ENCODE data around the gene CFP.
"Not testable (repeated sequence)": the region's sequence is repeated elsewhere in the genome, so short reads cannot be mapped to it uniquely, and the experiment has no call there.

The CFP gene

GRCh38 chrX:47603125-47603524 is 26.6 kb downstream of the CFP start:
- DNase-seq (ENCODE audit: low read depth in 2 of 2), result not testable (repeated sequence)

GRCh38 chrX:47597222-47597621 is 32.5 kb downstream of the CFP start:
- no peak for DNase-seq (ENCODE audit: low read depth in 2 of 2)

GRCh38 chrX:47596256-47596655 is 33.5 kb downstream of the CFP start:
- DNase-seq (ENCODE audit: low read depth in 2 of 2), result no peak

GRCh38 chrX:47595716-47596251 is 33.9 kb downstream of the CFP start:
- DNase-seq (ENCODE audit: low read depth in 2 of 2), result no peak

GRCh38 chrX:47593522-47593921 is 36.2 kb downstream of the CFP start:
- DNase-seq (ENCODE audit: low read depth in 2 of 2), result no peak

GRCh38 chrX:47590984-47591383 is 38.7 kb downstream of the CFP start:
- no peak for DNase-seq (ENCODE audit: low read depth in 2 of 2)

- no peak for DNase-seq (ENCODE audit: low read depth in 2 of 2)
Observed at GRCh38 chrX:47587906-47588735, 41.6 kb downstream of the CFP start.

- DNase-seq (ENCODE audit: low read depth in 2 of 2), result no peak
Observed at GRCh38 chrX:47587091-47587891, 42.4 kb downstream of the CFP start.

- no peak for DNase-seq (ENCODE audit: low read depth in 2 of 2)
Observed at GRCh38 chrX:47586043-47586787, 43.5 kb downstream of the CFP start.

- no peak for DNase-seq (ENCODE audit: low read depth in 2 of 2)
Observed at GRCh38 chrX:47585273-47585672, 44.5 kb downstream of the CFP start.

- no peak for DNase-seq (ENCODE audit: low read depth in 2 of 2)
Observed at GRCh38 chrX:47584714-47585113, 45.0 kb downstream of the CFP start.

- no peak for DNase-seq (ENCODE audit: low read depth in 2 of 2)
Observed at GRCh38 chrX:47583240-47583861, 46.4 kb downstream of the CFP start.

- peak; percentile 64 to 80 for DNase-seq (ENCODE audit: low read depth in 2 of 2)
Observed at GRCh38 chrX:47581731-47582647, 47.7 kb downstream of the CFP start, which contains the start of gene TIMP1. Gene TIMP1 (plus strand): TSS chrX:47582436. CDS start chrX:47583416, 980 bp downstream.

- peak in 1 of 2 donors; percentile 17 for DNase-seq (ENCODE audit: low read depth in 2 of 2)
Observed at GRCh38 chrX:47579537-47579936, 50.2 kb downstream of the CFP start.

GRCh38 chrX:47578692-47579091 is 51.0 kb downstream of the CFP start:
- DNase-seq (ENCODE audit: low read depth in 2 of 2), result no peak

- no peak for DNase-seq (ENCODE audit: low read depth in 2 of 2)
Observed at GRCh38 chrX:47577901-47578300, 51.8 kb downstream of the CFP start.

- DNase-seq (ENCODE audit: low read depth in 2 of 2), result no peak
Observed at GRCh38 chrX:47577424-47577823, 52.3 kb downstream of the CFP start.

- DNase-seq (ENCODE audit: low read depth in 2 of 2), result no peak
Observed at GRCh38 chrX:47576021-47576898, 53.5 kb downstream of the CFP start.
